Measurements from ENCODE around the gene CDKAL1.

DNA sequence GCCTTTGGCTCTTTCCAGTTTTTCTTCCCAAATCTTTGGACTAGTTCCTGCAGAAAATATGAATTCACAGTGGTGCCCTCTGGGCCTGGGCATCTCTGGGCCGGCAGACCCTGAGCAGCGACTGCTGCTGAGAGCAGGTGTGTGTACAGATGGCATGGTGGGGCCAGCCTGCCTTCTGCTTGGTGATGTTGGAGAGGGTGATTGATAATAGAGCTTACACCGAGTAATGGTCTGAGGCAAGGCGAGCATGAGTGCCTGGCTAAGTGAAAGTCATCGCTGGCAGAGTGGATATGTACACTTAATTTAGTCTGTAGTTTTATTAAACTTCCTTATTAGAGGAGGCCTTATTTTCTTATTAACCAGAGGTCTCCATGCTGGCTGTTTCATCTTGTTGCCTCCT, 156.9 kb downstream of the CDKAL1 start:
- TF ChIP-seq, protein P1, sequence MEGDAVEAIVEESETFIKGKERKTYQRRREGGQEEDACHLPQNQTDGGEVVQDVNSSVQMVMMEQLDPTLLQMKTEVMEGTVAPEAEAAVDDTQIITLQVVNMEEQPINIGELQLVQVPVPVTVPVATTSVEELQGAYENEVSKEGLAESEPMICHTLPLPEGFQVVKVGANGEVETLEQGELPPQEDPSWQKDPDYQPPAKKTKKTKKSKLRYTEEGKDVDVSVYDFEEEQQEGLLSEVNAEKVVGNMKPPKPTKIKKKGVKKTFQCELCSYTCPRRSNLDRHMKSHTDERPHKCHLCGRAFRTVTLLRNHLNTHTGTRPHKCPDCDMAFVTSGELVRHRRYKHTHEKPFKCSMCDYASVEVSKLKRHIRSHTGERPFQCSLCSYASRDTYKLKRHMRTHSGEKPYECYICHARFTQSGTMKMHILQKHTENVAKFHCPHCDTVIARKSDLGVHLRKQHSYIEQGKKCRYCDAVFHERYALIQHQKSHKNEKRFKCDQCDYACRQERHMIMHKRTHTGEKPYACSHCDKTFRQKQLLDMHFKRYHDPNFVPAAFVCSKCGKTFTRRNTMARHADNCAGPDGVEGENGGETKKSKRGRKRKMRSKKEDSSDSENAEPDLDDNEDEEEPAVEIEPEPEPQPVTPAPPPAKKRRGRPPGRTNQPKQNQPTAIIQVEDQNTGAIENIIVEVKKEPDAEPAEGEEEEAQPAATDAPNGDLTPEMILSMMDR (conservative IDR thresholded peaks at IDR 0.05), result no peak
- TF ChIP-seq EZH2 (IDR thresholded peaks at IDR 0.05; ENCODE audit: low read depth), result no peak
